ENCODE results near the gene CHMP1B. TPM values are rescaled to one million over a fixed set of nuclear protein-coding genes. Genes with fewer than 3 reads are reported as not detected.
"Not testable (repeated sequence)": the region's sequence is repeated elsewhere in the genome, so short reads cannot be mapped to it uniquely, and the experiment has no call there.

The CHMP1B gene
- total RNA-seq, 1 donor from 2014 or later = 29.4 TPM

- Mint-ChIP-seq H3K27ac (peak overlapping the region; percentile 99), H3K9me3 (no peaks in the 10 kb centered on the region), H3K27me3 (no peaks in the 10 kb centered on the region), H3K4me1 (peaks cover 52% of the 10 kb centered on the region), H3K36me3 (ENCODE audit: low read depth) (peaks cover 26% of the 10 kb centered on the region), H3K4me3 (peak overlapping the region; percentile 100)
- intact Hi-C loops (cut with micrococcal nuclease) = loop anchor here (1.0 to 10.0 kb wide), 13 partner anchors 31 to 1940 kb away; partner anchors contain the start of genes CEP192, IMPA2, MPPE1 and NAPG
- ATAC-seq (ENCODE audit: low read depth) (peak; percentile 26), DNase-seq (peak; percentile 29)
- POLR2A ChIA-PET = interaction anchor here (0.7 to 1.3 kb wide), 5 partner anchors 30 to 130 kb away, joined by 3 to 6 read pairs (median 3); partner anchors contain the start of genes IMPA2 and MPPE1
- CTCF ChIA-PET = no interaction called here
- TF ChIP-seq, protein P1, sequence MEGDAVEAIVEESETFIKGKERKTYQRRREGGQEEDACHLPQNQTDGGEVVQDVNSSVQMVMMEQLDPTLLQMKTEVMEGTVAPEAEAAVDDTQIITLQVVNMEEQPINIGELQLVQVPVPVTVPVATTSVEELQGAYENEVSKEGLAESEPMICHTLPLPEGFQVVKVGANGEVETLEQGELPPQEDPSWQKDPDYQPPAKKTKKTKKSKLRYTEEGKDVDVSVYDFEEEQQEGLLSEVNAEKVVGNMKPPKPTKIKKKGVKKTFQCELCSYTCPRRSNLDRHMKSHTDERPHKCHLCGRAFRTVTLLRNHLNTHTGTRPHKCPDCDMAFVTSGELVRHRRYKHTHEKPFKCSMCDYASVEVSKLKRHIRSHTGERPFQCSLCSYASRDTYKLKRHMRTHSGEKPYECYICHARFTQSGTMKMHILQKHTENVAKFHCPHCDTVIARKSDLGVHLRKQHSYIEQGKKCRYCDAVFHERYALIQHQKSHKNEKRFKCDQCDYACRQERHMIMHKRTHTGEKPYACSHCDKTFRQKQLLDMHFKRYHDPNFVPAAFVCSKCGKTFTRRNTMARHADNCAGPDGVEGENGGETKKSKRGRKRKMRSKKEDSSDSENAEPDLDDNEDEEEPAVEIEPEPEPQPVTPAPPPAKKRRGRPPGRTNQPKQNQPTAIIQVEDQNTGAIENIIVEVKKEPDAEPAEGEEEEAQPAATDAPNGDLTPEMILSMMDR (IDR thresholded peaks at IDR 0.05) = no peak
Measured at GRCh38 chr18:11851806-11852337, 659 bp downstream of the CHMP1B start.

- not testable (repeated sequence) for DNase-seq
- intact Hi-C loops (cut with micrococcal nuclease) = loop anchor here (5.0 to 10.0 kb wide), 6 partner anchors 183 to 1942 kb away; partner anchors contain the start of genes NAPG, PTPN2 and VAPA
- peaks cover 52% of the 10 kb centered on the region for H3K4me1 Mint-ChIP-seq
Measured at GRCh38 chr18:11854554-11854953, 3.3 kb downstream of the CHMP1B start.

GRCh38 chr18:11857177-11857887, 6.1 kb downstream of the CHMP1B start:
- H3K27me3 Mint-ChIP-seq = no peaks in the 10 kb centered on the region
- DNase-seq (no peak), ATAC-seq (ENCODE audit: low read depth) (no peak)
- intact Hi-C loops (cut with micrococcal nuclease) = loop anchor here (10.0 kb wide), 1 partner anchor 457 kb away; no protein-coding TSS in a partner anchor
- H3K4me3 Mint-ChIP-seq = no peak overlapping the region
- no peak overlapping the region for H3K27ac Mint-ChIP-seq
- CTCF ChIA-PET = no interaction called here
- peaks cover 26% of the 10 kb centered on the region for H3K4me1 Mint-ChIP-seq
- no peaks in the 10 kb centered on the region for H3K9me3 Mint-ChIP-seq
- peaks cover 16% of the 10 kb centered on the region for H3K36me3 Mint-ChIP-seq (ENCODE audit: low read depth)
- TF ChIP-seq, protein P1 (IDR thresholded peaks at IDR 0.05) = no peak
- POLR2A ChIA-PET = no interaction called here

More at GRCh38 chr18:11854554-11854953, 3.3 kb downstream of the CHMP1B start:
- H3K4me3 Mint-ChIP-seq; ATAC-seq (ENCODE audit: low read depth); H3K9me3 Mint-ChIP-seq; H3K27me3 Mint-ChIP-seq; H3K27ac Mint-ChIP-seq; CTCF ChIA-PET; POLR2A ChIA-PET: not testable (repeated sequence)
- peaks cover 26% of the 10 kb centered on the region for H3K36me3 Mint-ChIP-seq (ENCODE audit: low read depth)

- Mint-ChIP-seq H3K4me1 (peaks cover 7% of the 10 kb centered on the region), H3K4me3 (no peak overlapping the region), H3K27me3 (no peaks in the 10 kb centered on the region), H3K36me3 (ENCODE audit: low read depth) (peaks cover 14% of the 10 kb centered on the region), H3K27ac (no peak overlapping the region), H3K9me3 (no peaks in the 10 kb centered on the region)
- POLR2A ChIA-PET = no interaction called here
- intact Hi-C loops (cut with micrococcal nuclease) = loop anchor here (10.0 kb wide), 1 partner anchor 455 kb away; no protein-coding TSS in a partner anchor
- ATAC-seq (ENCODE audit: low read depth) (no peak), DNase-seq (no peak)
- CTCF ChIA-PET = no interaction called here
- TF ChIP-seq, protein P1 (IDR thresholded peaks at IDR 0.05) = no peak
Measured at GRCh38 chr18:11859282-11859830, 8.1 kb downstream of the CHMP1B start.

DNA sequence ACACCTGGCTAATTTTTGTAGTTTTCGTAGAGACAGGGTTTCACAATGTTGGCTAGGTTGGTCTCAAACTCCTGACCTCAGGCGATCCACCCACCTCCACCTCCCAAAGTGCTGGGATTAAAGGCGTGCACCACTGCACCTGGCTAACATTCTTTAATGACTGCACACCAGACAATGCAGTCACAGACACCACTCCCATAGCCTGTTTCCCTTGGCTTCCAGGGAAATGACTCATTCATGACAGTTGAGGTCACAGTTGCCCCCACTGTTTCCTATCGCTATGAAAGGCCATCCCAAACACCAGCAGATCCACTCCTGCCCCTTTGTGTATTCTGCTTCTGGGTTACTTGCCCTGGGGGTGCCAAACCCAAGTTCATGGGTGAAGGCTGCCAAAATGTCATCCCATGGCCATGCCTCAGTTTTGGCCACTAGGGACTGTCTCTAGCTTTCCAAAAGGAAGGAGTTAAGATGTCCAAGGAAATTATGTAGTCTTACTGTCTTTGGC, 8.7 kb downstream of the CHMP1B start:
- peaks cover 2% of the 10 kb centered on the region for H3K4me1 Mint-ChIP-seq
- peaks cover 2% of the 10 kb centered on the region for H3K27me3 Mint-ChIP-seq
- H3K27ac Mint-ChIP-seq = no peak overlapping the region
- ChIA-PET POLR2A (no interaction called here), CTCF (no interaction called here)
- ATAC-seq (ENCODE audit: low read depth) (no peak), DNase-seq (no peak)
- no peak overlapping the region for H3K4me3 Mint-ChIP-seq
- TF ChIP-seq, protein P1 (IDR thresholded peaks at IDR 0.05) = no peak
- H3K36me3 Mint-ChIP-seq (ENCODE audit: low read depth) = peaks cover 10% of the 10 kb centered on the region
- intact Hi-C loops (cut with micrococcal nuclease) = loop anchor here (10.0 kb wide), 1 partner anchor 455 kb away; no protein-coding TSS in a partner anchor
- no peaks in the 10 kb centered on the region for H3K9me3 Mint-ChIP-seq
